H9 (cell line): ENCODE data around the gene CD4. TPM values are rescaled to one million over a fixed set of nuclear protein-coding genes. Genes with fewer than 3 reads are reported as not detected.

Experiments
- DNase-seq: peaks from one replicate; pipeline ENCODE4 v3.0.0-alpha.2; 2017
- H2AFZ ChIP-seq: one replicate; pipeline ENCODE4 v1.6.1; 2013; ENCODE audit warnings: mild to moderate bottlenecking, low read length, control low read depth, moderate library complexity
- H2AK5ac ChIP-seq: 2 replicates; pipeline ENCODE4 v1.6.1; 2013; ENCODE audit warnings: low read length, control low read depth, mixed read lengths; ENCODE audit not compliant: insufficient read length
- H2BK120ac ChIP-seq: one replicate; pipeline ENCODE4 v1.6.1; 2013; ENCODE audit warnings: low read depth, mild to moderate bottlenecking, low read length, control low read depth, inconsistent platforms; ENCODE audit not compliant: poor library complexity, severe bottlenecking
- H2BK12ac ChIP-seq: 2 replicates; pipeline ENCODE4 v1.6.1; 2013; ENCODE audit warnings: low read length, control low read depth, mixed read lengths, low read depth; ENCODE audit not compliant: insufficient read length
- H2BK15ac ChIP-seq: 2 replicates; pipeline ENCODE4 v1.6.1; 2013; ENCODE audit warnings: low read depth, low read length, control low read depth
- H2BK20ac ChIP-seq: one replicate; pipeline ENCODE4 v1.6.1; 2013; ENCODE audit warnings: low read depth, mild to moderate bottlenecking, low read length, control low read depth, inconsistent platforms; ENCODE audit not compliant: poor library complexity, severe bottlenecking
- H2BK5ac ChIP-seq: 2 replicates; pipeline ENCODE4 v1.6.1; 2013; ENCODE audit warnings: low read length, control low read depth, mixed read lengths; ENCODE audit not compliant: insufficient read length
- H3K14ac ChIP-seq: 2 replicates; pipeline ENCODE4 v1.6.1; 2013; ENCODE audit warnings: low read length, control low read depth; ENCODE audit not compliant: insufficient read depth
- H3K18ac ChIP-seq: 2 replicates; pipeline ENCODE4 v1.6.1; 2013; ENCODE audit warnings: low read depth, mild to moderate bottlenecking, mixed read lengths, low read length, control low read depth; ENCODE audit not compliant: insufficient read length
- H3K23ac ChIP-seq: 2 replicates; pipeline ENCODE4 v1.6.1; 2013; ENCODE audit warnings: low read length, control low read depth, mixed read lengths, low read depth; ENCODE audit not compliant: insufficient read length
- H3K23me2 ChIP-seq: 2 replicates; pipeline ENCODE4 v1.6.1; 2013; ENCODE audit warnings: low read depth, mild to moderate bottlenecking, mixed read lengths, low read length, control low read depth; ENCODE audit not compliant: insufficient read length, poor library complexity, severe bottlenecking
- H3K27ac ChIP-seq: 2 replicates; pipeline ENCODE4 v1.5.1; 2013; ENCODE audit warnings: low read length, control low read depth, mixed read lengths, low read depth; ENCODE audit not compliant: insufficient read length
- H3K27me3 ChIP-seq: 2 replicates; pipeline ENCODE4 v1.6.1; 2013; ENCODE audit warnings: low read length, control low read depth, inconsistent platforms; ENCODE audit not compliant: insufficient read depth
- H3K4ac ChIP-seq: 2 replicates; pipeline ENCODE4 v1.6.1; 2013; ENCODE audit warnings: low read depth, mild to moderate bottlenecking, control low read depth, inconsistent platforms, low read length, moderate library complexity
- H3K4me1 ChIP-seq: 2 replicates; pipeline ENCODE4 v1.6.1; 2013; ENCODE audit warnings: low read length, control low read depth, inconsistent platforms; ENCODE audit not compliant: insufficient read depth
- H3K4me2 ChIP-seq: 2 replicates; pipeline ENCODE4 v1.6.1; 2013; ENCODE audit warnings: low read length, control low read depth, mixed read lengths; ENCODE audit not compliant: insufficient read length, insufficient read depth
- H3K56ac ChIP-seq: 2 replicates; pipeline ENCODE4 v1.6.1; 2013; ENCODE audit warnings: low read depth, mild to moderate bottlenecking, mixed read lengths, low read length, control low read depth; ENCODE audit not compliant: insufficient read length
- H3K79me1 ChIP-seq: 2 replicates; pipeline ENCODE4 v1.6.1; 2013; ENCODE audit warnings: low read depth, mild to moderate bottlenecking, moderate library complexity, low read length, control low read depth, inconsistent platforms; ENCODE audit not compliant: insufficient read depth, poor library complexity, severe bottlenecking
- H3K79me2 ChIP-seq: 2 replicates; pipeline ENCODE4 v1.6.1; 2013; ENCODE audit warnings: low read length, control low read depth, inconsistent platforms; ENCODE audit not compliant: insufficient read depth
- H3K9ac ChIP-seq: 2 replicates; pipeline ENCODE4 v1.6.1; 2013; ENCODE audit warnings: low read length, control low read depth, mixed read lengths; ENCODE audit not compliant: insufficient read length; ENCODE audit errors: extremely low read depth
- H3K9me3 ChIP-seq: one replicate; pipeline ENCODE4 v1.6.1; 2013; ENCODE audit warnings: low read depth, low read length, inconsistent platforms; ENCODE audit not compliant: control insufficient read depth
- H3T11ph ChIP-seq: one replicate; pipeline ENCODE4 v1.6.1; 2013; ENCODE audit warnings: mild to moderate bottlenecking, low read length, control low read depth, inconsistent platforms
- H4K20me1 ChIP-seq: one replicate; pipeline ENCODE4 v1.6.1; 2013; ENCODE audit not compliant: control insufficient read depth, insufficient read length, insufficient read depth
- H4K5ac ChIP-seq: 2 replicates; pipeline ENCODE4 v1.6.1; 2013; ENCODE audit warnings: low read depth, mild to moderate bottlenecking, mixed read lengths, low read length, control low read depth; ENCODE audit not compliant: insufficient read length
- H4K8ac ChIP-seq: replicated peaks from 2 replicates; pipeline ENCODE4 v1.6.1; 2013; ENCODE audit warnings: low read length, control low read depth, mixed read lengths, low read depth; ENCODE audit not compliant: insufficient read length
- H4K91ac ChIP-seq: 2 replicates; pipeline ENCODE4 v1.6.1; 2013; ENCODE audit warnings: low read depth, mild to moderate bottlenecking, moderate library complexity, mixed read lengths, low read length, control low read depth; ENCODE audit not compliant: insufficient read length
- H3K27ac Mint-ChIP-seq, 3 experiments: 2 replicates in 2 of 3; 3 replicates in 1 of 3; pipeline ENCODE4 v1.8.0; 2020 to 2021; ENCODE audit warnings: mixed read lengths in 3 of 3, mild to moderate bottlenecking in 1 of 3, moderate library complexity in 1 of 3
- H3K27me3 Mint-ChIP-seq: 2 replicates; pipeline ENCODE4 v1.8.0; 2021; ENCODE audit warnings: low read depth, mild to moderate bottlenecking, moderate library complexity, mixed read lengths
- H3K36me3 Mint-ChIP-seq, 3 experiments: 2 replicates in 2 of 3; 3 replicates in 1 of 3; pipeline ENCODE4 v1.8.0; 2020 to 2021; ENCODE audit warnings: low read depth in 3 of 3, mixed read lengths in 3 of 3; ENCODE audit not compliant: insufficient read depth in 1 of 3
- H3K4me1 Mint-ChIP-seq, 2 experiments: 2 replicates each; pipeline ENCODE4 v1.8.0; 2020; ENCODE audit warnings: mixed read lengths in 2 of 2
- H3K4me3 Mint-ChIP-seq, 2 experiments: 2 replicates in 1 of 2; 3 replicates in 1 of 2; pipeline ENCODE4 v1.8.0; 2020 to 2021; ENCODE audit warnings: mild to moderate bottlenecking in 2 of 2, mixed read lengths in 2 of 2, moderate library complexity in 1 of 2
- H3K9me3 Mint-ChIP-seq, 2 experiments: 2 replicates in 1 of 2; 3 replicates in 1 of 2; pipeline ENCODE4 v1.8.0; 2020; ENCODE audit warnings: mild to moderate bottlenecking in 2 of 2, mixed read lengths in 2 of 2, moderate library complexity in 1 of 2
- CTCF ChIP-seq: fragments of 200-600 bp; sonication (generic); conservative IDR thresholded peaks from 3 replicates; pipeline ENCODE4 v1.8.0; 2021; ENCODE audit warnings: antibody characterized with exemption, mild to moderate bottlenecking
- WGBS: extraction: QIAGEN DNeasy Blood & Tissue Kit; methylation state at CpG from one replicate; pipeline ENCODE4 v1.1.7; 2013; ENCODE audit warnings: missing lambda C conversion rate, low lambda C conversion rate, mixed read lengths; ENCODE audit not compliant: insufficient read length; ENCODE audit errors: extremely low coverage; 5-methylcytosine and 5-hydroxymethylcytosine counted together
- total RNA-seq: library from RNA; stranded (reverse); gene quantifications from 2 replicates; pipeline ENCODE4 v1.2.1, GENCODE V29; 2021

CD4 gene
- total RNA-seq, 1 experiment from 2014 or later, result 1.1 TPM

- Mint-ChIP-seq H3K4me3 (peak overlapping the region in 1 of 2 experiments; percentile 38; a peak in 1 of 5 replicates), H3K27me3 (peaks cover 32% of the 10 kb centered on the region), H3K4me1 (peaks cover 43 to 71% of the 10 kb centered on the region in 2 experiments), H3K9me3 (peaks cover 0 to 3% of the 10 kb centered on the region in 2 experiments; a peak in 2 of 5 replicates), H3K36me3 (peaks cover 27 to 52% (median 50%) of the 10 kb centered on the region in 3 experiments), H3K27ac (peak overlapping the region in 1 of 3 experiments; percentile 21; a peak in 1 of 7 replicates)
- no peak overlapping the region for H2BK5ac ChIP-seq
- no peak overlapping the region for H2BK15ac ChIP-seq
- no peak overlapping the region for H3K56ac ChIP-seq
- H3K27ac ChIP-seq, result no peak overlapping the region
- H3K9ac ChIP-seq, result no peak overlapping the region
- no peak overlapping the region for H4K5ac ChIP-seq
- no peaks in the 10 kb centered on the region for H4K20me1 ChIP-seq
- no peak overlapping the region for H4K91ac ChIP-seq
- no CpG with 5 or more reads among the region's 12 CpGs for WGBS
- H3K23ac ChIP-seq, result no peak overlapping the region
- H2AK5ac ChIP-seq, result no peak overlapping the region
- no peak overlapping the region for H4K8ac ChIP-seq
- H2BK20ac ChIP-seq, result no peak overlapping the region
- H3K18ac ChIP-seq, result no peak overlapping the region
- no peak overlapping the region for H2BK120ac ChIP-seq
- no peak overlapping the region for H2BK12ac ChIP-seq
- no peaks in the 10 kb centered on the region for H3K9me3 ChIP-seq
- peaks cover 3% of the 10 kb centered on the region; the same call in 1 of the 2 replicates for H3K27me3 ChIP-seq
- peaks cover 7% of the 10 kb centered on the region; the same call in 1 of the 2 replicates for H3K4me1 ChIP-seq
- TF ChIP-seq CTCF, result no peak
- H3K4me2 ChIP-seq, result no peak overlapping the region
- no peaks in the 10 kb centered on the region for H3K79me1 ChIP-seq
- no peak overlapping the region for H3K4ac ChIP-seq
- H3T11ph ChIP-seq, result no peak overlapping the region
- peaks cover 11% of the 10 kb centered on the region; the same call in 1 of the 2 replicates for H3K79me2 ChIP-seq
- H3K14ac ChIP-seq, result no peak overlapping the region
- no peak overlapping the region for H2AFZ ChIP-seq
- DNase-seq, result no peak
- peaks cover 25% of the 10 kb centered on the region for H3K23me2 ChIP-seq
Observed at GRCh38 chr12:6771509-6772330, 17.6 kb upstream of the CD4 start.
